GM12878 (cell line): ENCODE measurements around the gene STAG1. TPM values are rescaled to one million over a fixed set of nuclear protein-coding genes. Genes with fewer than 3 reads are reported as not detected.

Experiments used
- ATAC-seq: fragments of 200-7000 bp; cut with Tn5 transposase; 3 replicates; pipeline ENCODE4 v1.9.1; 2020; ENCODE audit warnings: mild to moderate bottlenecking, moderate library complexity
- BruUV-seq: library from RNA; stranded (reverse); fragments of 400-500 nt; replicated peaks from 2 replicates; lab custom pipeline; 2021; lab: Mats Ljungman, UMichigan
- CTCF ChIA-PET: fragments of 300-600 bp; sonication (Branson Sonifier 250); formaldehyde crosslinking; extraction: SDS; loops from one replicate; lab custom pipeline; 2021; ENCODE audit warnings: inconsistent platforms; lab: Yijun Ruan, JAX
- POLR2A ChIA-PET: fragments of 350-600 bp; formaldehyde crosslinking; extraction: SDS; loops from one replicate; lab custom pipeline; 2021; ENCODE audit warnings: inconsistent platforms; lab: Charles Lee
- RAD21 ChIA-PET: fragments of 300-600 bp; sonication (Branson Sonifier 250); formaldehyde crosslinking; loops from one replicate; lab custom pipeline; 2023; ENCODE audit warnings: antibody characterized with exemption; ENCODE audit not compliant: unreplicated experiment; lab: Charles Lee
- SMC1A ChIA-PET: fragments of 300-600 bp; sonication (Branson Sonifier 250); formaldehyde crosslinking; loops from one replicate; lab custom pipeline; 2023; ENCODE audit not compliant: unreplicated experiment, uncharacterized antibody; lab: Charles Lee
- DNase-seq: peaks from one replicate; pipeline ENCODE4 v3.0.0-alpha.2; 2011; ENCODE audit warnings: low read depth, low spot score
- FAIRE-seq: peaks from 3 replicates; lab custom pipeline; 2011; peaks lifted over from hg19 to GRCh38; lab: Jason Lieb, UNC
- H2AFZ ChIP-seq: 2 replicates; pipeline ENCODE4 v1.6.0; 2011; ENCODE audit warnings: low read depth, low read length, control low read depth; ENCODE audit not compliant: control insufficient read depth
- H3K27ac ChIP-seq: 2 replicates; pipeline ENCODE4 v1.5.1; 2011; ENCODE audit warnings: control low read depth; ENCODE audit not compliant: control insufficient read depth, insufficient read depth
- H3K27me3 ChIP-seq, 2 experiments: replicated peaks in 1 of 2; 2 replicates each; pipeline versions ENCODE4 v1.6.0 to v1.6.1; 2011; ENCODE audit warnings: low read length in 1 of 2; ENCODE audit not compliant: control insufficient read depth in 2 of 2, insufficient read depth in 2 of 2
- H3K36me3 ChIP-seq, 2 experiments: 2 replicates each; pipeline ENCODE4 v1.5.1; 2011; ENCODE audit warnings: low read length in 1 of 2; ENCODE audit not compliant: control insufficient read depth in 2 of 2, insufficient read depth in 2 of 2
- H3K4me1 ChIP-seq: 2 replicates; pipeline ENCODE4 v1.6.1; 2011; ENCODE audit warnings: mild to moderate bottlenecking, low read length, moderate library complexity, mixed read lengths; ENCODE audit not compliant: control insufficient read depth, insufficient read depth
- H3K4me2 ChIP-seq: 2 replicates; pipeline ENCODE4 v1.6.0; 2011; ENCODE audit warnings: control low read depth; ENCODE audit not compliant: control insufficient read depth, insufficient read depth
- H3K4me3 ChIP-seq: fragments of 200-600 bp; sonication (generic); 2 replicates; pipeline ENCODE4 v1.5.1; 2016
- H3K79me2 ChIP-seq: 2 replicates; pipeline ENCODE4 v1.6.0; 2011; ENCODE audit warnings: low read length; ENCODE audit not compliant: control insufficient read depth, insufficient read depth
- H3K9ac ChIP-seq: 2 replicates; pipeline ENCODE4 v1.8.0; 2011; ENCODE audit warnings: low read length, control low read depth, mixed read lengths; ENCODE audit not compliant: control insufficient read depth, insufficient read depth
- H3K9me3 ChIP-seq: replicated peaks from 3 replicates; pipeline ENCODE4 v1.5.1; 2011; ENCODE audit warnings: mild to moderate bottlenecking, low read length; ENCODE audit not compliant: control insufficient read depth, insufficient read depth
- H4K20me1 ChIP-seq: 2 replicates; pipeline ENCODE4 v1.6.0; 2011; ENCODE audit not compliant: control insufficient read depth, insufficient read depth
- BACH1 ChIP-seq: fragments of 450-650 bp; IDR thresholded peaks from 2 replicates; pipeline ENCODE4 v1.6.1; 2017; ENCODE audit warnings: mild to moderate bottlenecking, borderline replicate concordance
- CBFB ChIP-seq: IDR thresholded peaks from 2 replicates; pipeline ENCODE4 v1.6.1; 2016; ENCODE audit warnings: antibody characterized with exemption, low read depth
- CBX3 ChIP-seq: fragments of 200-600 bp; sonication (generic); IDR thresholded peaks from 2 replicates; pipeline ENCODE4 v1.6.1; 2016; ENCODE audit warnings: low read depth, borderline replicate concordance
- JUND ChIP-seq: IDR thresholded peaks from 2 replicates; pipeline ENCODE4 v1.6.1; 2012; ENCODE audit warnings: low read depth, mild to moderate bottlenecking, low read length, improper control_type of control experiment, moderate library complexity
- MTA2 ChIP-seq: fragments of 450-650 bp; IDR thresholded peaks from 2 replicates; pipeline ENCODE4 v1.6.1; 2016; ENCODE audit warnings: low read depth, mild to moderate bottlenecking, moderate library complexity
- NR2C1 ChIP-seq: fragments of 450-650 bp; IDR thresholded peaks from 2 replicates; pipeline ENCODE4 v1.6.1; 2017; ENCODE audit warnings: antibody characterized with exemption, mild to moderate bottlenecking, moderate library complexity
- PML ChIP-seq: IDR thresholded peaks from 2 replicates; pipeline ENCODE4 v1.6.1; 2012; ENCODE audit warnings: low read length, inconsistent platforms
- RUNX3 ChIP-seq: IDR thresholded peaks from 2 replicates; pipeline ENCODE4 v1.6.1; 2012; ENCODE audit warnings: low read length, inconsistent platforms
- SMAD5 ChIP-seq: IDR thresholded peaks from 2 replicates; pipeline ENCODE4 v1.6.1; 2016; ENCODE audit warnings: antibody characterized with exemption, low read depth
- STAT1 ChIP-seq: fragments of 450-650 bp; conservative IDR thresholded peaks from 2 replicates; pipeline ENCODE4 v1.6.1; 2014; ENCODE audit warnings: antibody characterized with exemption, mild to moderate bottlenecking
- ZNF384 ChIP-seq: IDR thresholded peaks from 2 replicates; pipeline ENCODE4 v1.6.1; 2012; ENCODE audit warnings: low read depth, mild to moderate bottlenecking, low read length, improper control_type of control experiment, borderline replicate concordance
- ZNF622 ChIP-seq: fragments of 450-650 bp; IDR thresholded peaks from 2 replicates; pipeline ENCODE4 v1.6.1; 2017; ENCODE audit warnings: mild to moderate bottlenecking, inconsistent platforms
- ZSCAN29 ChIP-seq: fragments of 450-650 bp; IDR thresholded peaks from 2 replicates; pipeline ENCODE4 v1.6.1; 2017; ENCODE audit warnings: mild to moderate bottlenecking, moderate library complexity
- WGBS: methylation state at CpG from one replicate; pipeline ENCODE4 v1.1.6; 2016; ENCODE audit warnings: low lambda C conversion rate; ENCODE audit not compliant: insufficient replicate concordance, insufficient coverage; ENCODE audit errors: missing lambda C conversion rate; 5-methylcytosine and 5-hydroxymethylcytosine counted together
- in situ Hi-C: fragments of 300-500 bp; cut with MboI; formaldehyde crosslinking; loops from 9 replicates; pipeline ENCODE4 v1.14.3; 2018; ENCODE audit warnings: mixed read lengths
- intact Hi-C: fragments of 100-400 bp; cut with micrococcal nuclease; formaldehyde crosslinking; loops from one replicate; pipeline ENCODE4 v1.14.2; 2022; ENCODE audit not compliant: unreplicated experiment
- polyA plus RNA-seq, 11 experiments: library from polyadenylated mRNA; depleted of rRNA in 4 of 11; unstranded in 6 of 11; stranded (reverse) in 5 of 11; fragments of >200 nt; fragmentation: Nextera tagmentation in 4 of 11; fragmentation: Illumina TruSeq in 1 of 11; extraction: Ambion mirVana in 4 of 11; extraction: Trizol in 1 of 11; gene quantifications; 1 replicate in 1 of 11; 2 replicates in 10 of 11; pipeline versions ENCODE4 v1.2.1 to v1.2.3, GENCODE V29; 2011 to 2016; ENCODE audit warnings: inconsistent platforms in 2 of 11, missing spikeins in 2 of 11, low read depth in 1 of 11
- total RNA-seq, 4 experiments: library from RNA; depleted of rRNA in 3 of 4; stranded (reverse); fragments of >200 nt in 3 of 4; fragmentation: Illumina TruSeq in 1 of 4; extraction: Trizol in 1 of 4; gene quantifications; 2 replicates each; pipeline versions ENCODE4 v1.2.1 to v1.2.3, GENCODE V29; 2013 to 2021
- TF ChIP-seq, protein P1 (sequence below): fragments of 450-650 bp; formaldehyde crosslinking; IDR thresholded peaks from 2 replicates; pipeline ENCODE4 v1.5.0; 2022; ENCODE audit warnings: mild to moderate bottlenecking, missing genetic modification characterization

The STAG1 gene
- total and polyA plus RNA-seq, 10 of the 15 experiments (the other 5 are each of a cell fraction or from before 2014, with no cell fraction given) = 4.4 to 30.1 (median 20.2) TPM

DNA sequence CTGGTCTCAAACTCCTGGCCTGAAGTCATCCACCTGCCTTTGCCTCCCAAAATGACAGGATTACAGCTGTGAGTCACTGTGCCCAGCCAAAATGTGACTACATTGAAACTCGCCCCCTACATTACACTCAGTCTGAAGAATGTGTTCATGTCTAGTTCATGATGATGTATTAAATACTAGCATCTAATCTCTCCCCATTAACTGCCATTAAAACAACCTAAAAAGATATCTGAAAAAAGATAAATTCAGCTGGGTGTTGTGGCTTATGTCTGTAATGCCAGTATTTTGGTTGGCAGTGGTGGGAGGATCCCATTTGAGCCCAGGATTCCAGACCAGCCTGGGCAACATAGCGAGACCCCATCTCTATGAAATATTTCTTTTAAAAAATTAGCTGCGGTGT, 342.6 kb downstream of the STAG1 start:
- no peak overlapping the region for H3K4me3 ChIP-seq
- ATAC-seq (no peak), DNase-seq (no peak), FAIRE-seq (no peak)
- TF ChIP-seq RUNX3 (no peak), CBX3 (no peak), PML (no peak), BACH1 (no peak), ZSCAN29 (no peak), MTA2 (no peak), CBFB (no peak), SMAD5 (no peak), STAT1 (no peak)
- no peak overlapping the region for H2AFZ ChIP-seq
- intact Hi-C loops = no loop called here
- ChIA-PET RAD21 (no interaction called here), POLR2A (interaction anchor here (0.7 kb wide), 1 partner anchor 36 kb away, joined by 3 read pairs; no protein-coding TSS in a partner anchor), SMC1A (interaction anchor here (1.6 kb wide), 1 partner anchor 18 kb away, joined by 5 read pairs; no protein-coding TSS in a partner anchor), CTCF (interaction anchor here (1.0 to 1.4 kb wide), 2 partner anchors 343 to 605 kb away, joined by 3 to 4 read pairs; partner anchors contain the start of gene STAG1)
- H3K4me1 ChIP-seq = no peaks in the 10 kb centered on the region
- no peaks in the 10 kb centered on the region for H3K27me3 ChIP-seq
- no peaks in the 10 kb centered on the region for H3K36me3 ChIP-seq
- no peaks in the 10 kb centered on the region for H4K20me1 ChIP-seq
- in situ Hi-C loops = no loop called here
- BruUV-seq = no TSS peak
- WGBS = 98% methylated on average over 3 of the region's 3 CpGs
- no peak overlapping the region for H3K27ac ChIP-seq
- no peak overlapping the region for H3K4me2 ChIP-seq
- H3K79me2 ChIP-seq = no peaks in the 10 kb centered on the region
- H3K9ac ChIP-seq = no peak overlapping the region
- H3K9me3 ChIP-seq = no peaks in the 10 kb centered on the region

DNA sequence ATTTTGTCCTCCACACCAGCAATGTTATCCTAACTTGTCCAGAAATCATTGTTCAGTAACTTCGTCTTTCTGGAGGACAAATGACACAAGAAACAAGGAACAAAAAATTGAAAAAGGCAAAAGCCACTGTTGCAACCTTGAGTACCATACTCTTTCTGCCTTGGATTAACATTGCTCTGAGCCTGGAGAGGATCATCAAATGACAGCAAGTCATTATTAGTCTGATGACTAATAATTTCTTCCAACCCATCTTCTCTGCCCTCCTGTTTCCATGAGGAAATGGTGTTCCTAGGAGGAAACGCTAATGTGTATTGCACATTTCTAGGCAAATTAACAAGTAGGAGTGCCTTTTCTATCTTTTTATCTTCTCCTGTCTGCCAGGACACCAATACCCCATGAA, 348.1 kb downstream of the STAG1 start:
- intact Hi-C loops = no loop called here
- no peak overlapping the region for H3K9ac ChIP-seq
- CTCF ChIA-PET = interaction anchor here (1.0 to 4.2 kb wide), 2 partner anchors 13 to 349 kb away, joined by 5 to 17 read pairs; partner anchors contain the start of gene STAG1
- FAIRE-seq (no peak), ATAC-seq (no peak), DNase-seq (no peak)
- no peaks in the 10 kb centered on the region for H3K4me1 ChIP-seq
- H3K27me3 ChIP-seq = no peaks in the 10 kb centered on the region
- no TSS peak for BruUV-seq
- no peak overlapping the region for H3K4me3 ChIP-seq
- in situ Hi-C loops = no loop called here
- H3K9me3 ChIP-seq = no peaks in the 10 kb centered on the region
- no peak overlapping the region for H3K27ac ChIP-seq
- POLR2A ChIA-PET = interaction anchor here (0.6 kb wide), 1 partner anchor 345 kb away, joined by 5 read pairs; no protein-coding TSS in a partner anchor
- no peaks in the 10 kb centered on the region for H4K20me1 ChIP-seq
- no peaks in the 10 kb centered on the region; a peak in 1 of 4 replicates for H3K36me3 ChIP-seq
- RAD21 ChIA-PET = no interaction called here
- no peaks in the 10 kb centered on the region for H3K79me2 ChIP-seq
- no peak overlapping the region for H3K4me2 ChIP-seq
- SMC1A ChIA-PET = interaction anchor here (0.8 to 1.5 kb wide), 2 partner anchors 38 to 334 kb away, joined by 3 to 4 read pairs; no protein-coding TSS in a partner anchor
- WGBS = 58% methylated on average over 2 of the region's 2 CpGs
- no peak overlapping the region for H2AFZ ChIP-seq
- no peak for TF ChIP-seq NR2C1
- no peak for TF ChIP-seq ZNF622
- TF ChIP-seq, protein P1, sequence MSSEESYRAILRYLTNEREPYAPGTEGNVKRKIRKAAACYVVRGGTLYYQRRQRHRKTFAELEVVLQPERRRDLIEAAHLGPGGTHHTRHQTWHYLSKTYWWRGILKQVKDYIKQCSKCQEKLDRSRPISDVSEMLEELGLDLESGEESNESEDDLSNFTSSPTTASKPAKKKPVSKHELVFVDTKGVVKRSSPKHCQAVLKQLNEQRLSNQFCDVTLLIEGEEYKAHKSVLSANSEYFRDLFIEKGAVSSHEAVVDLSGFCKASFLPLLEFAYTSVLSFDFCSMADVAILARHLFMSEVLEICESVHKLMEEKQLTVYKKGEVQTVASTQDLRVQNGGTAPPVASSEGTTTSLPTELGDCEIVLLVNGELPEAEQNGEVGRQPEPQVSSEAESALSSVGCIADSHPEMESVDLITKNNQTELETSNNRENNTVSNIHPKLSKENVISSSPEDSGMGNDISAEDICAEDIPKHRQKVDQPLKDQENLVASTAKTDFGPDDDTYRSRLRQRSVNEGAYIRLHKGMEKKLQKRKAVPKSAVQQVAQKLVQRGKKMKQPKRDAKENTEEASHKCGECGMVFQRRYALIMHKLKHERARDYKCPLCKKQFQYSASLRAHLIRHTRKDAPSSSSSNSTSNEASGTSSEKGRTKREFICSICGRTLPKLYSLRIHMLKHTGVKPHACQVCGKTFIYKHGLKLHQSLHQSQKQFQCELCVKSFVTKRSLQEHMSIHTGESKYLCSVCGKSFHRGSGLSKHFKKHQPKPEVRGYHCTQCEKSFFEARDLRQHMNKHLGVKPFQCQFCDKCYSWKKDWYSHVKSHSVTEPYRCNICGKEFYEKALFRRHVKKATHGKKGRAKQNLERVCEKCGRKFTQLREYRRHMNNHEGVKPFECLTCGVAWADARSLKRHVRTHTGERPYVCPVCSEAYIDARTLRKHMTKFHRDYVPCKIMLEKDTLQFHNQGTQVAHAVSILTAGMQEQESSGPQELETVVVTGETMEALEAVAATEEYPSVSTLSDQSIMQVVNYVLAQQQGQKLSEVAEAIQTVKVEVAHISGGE = no peak
- no peak for TF ChIP-seq JUND
- no peak for TF ChIP-seq ZNF384
